ENCODE data around the gene PLPP6.
A peak's percentile ranks its signal among the peaks of the same experiment; 100 is the strongest.

DNA sequence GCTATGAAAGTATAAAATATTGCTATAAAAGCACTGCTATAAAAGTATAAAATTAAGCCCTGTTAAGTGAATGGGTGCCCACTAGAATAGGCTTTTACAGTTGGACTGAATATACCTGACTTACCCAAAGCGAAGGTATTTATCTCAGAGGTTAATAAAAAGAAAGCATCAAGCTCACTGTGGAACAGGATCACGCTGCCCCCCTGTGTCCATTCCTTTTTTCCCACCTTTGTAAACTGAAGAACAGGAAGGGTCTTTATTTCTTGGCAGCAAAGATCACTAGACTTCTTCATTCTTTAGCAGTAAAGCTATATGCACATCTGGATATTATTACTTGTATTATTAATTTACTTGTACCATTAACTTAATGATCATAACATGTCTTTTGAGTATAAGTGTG is 22.1 kb upstream of the PLPP6 start:
- TF ChIP-seq, protein P1, sequence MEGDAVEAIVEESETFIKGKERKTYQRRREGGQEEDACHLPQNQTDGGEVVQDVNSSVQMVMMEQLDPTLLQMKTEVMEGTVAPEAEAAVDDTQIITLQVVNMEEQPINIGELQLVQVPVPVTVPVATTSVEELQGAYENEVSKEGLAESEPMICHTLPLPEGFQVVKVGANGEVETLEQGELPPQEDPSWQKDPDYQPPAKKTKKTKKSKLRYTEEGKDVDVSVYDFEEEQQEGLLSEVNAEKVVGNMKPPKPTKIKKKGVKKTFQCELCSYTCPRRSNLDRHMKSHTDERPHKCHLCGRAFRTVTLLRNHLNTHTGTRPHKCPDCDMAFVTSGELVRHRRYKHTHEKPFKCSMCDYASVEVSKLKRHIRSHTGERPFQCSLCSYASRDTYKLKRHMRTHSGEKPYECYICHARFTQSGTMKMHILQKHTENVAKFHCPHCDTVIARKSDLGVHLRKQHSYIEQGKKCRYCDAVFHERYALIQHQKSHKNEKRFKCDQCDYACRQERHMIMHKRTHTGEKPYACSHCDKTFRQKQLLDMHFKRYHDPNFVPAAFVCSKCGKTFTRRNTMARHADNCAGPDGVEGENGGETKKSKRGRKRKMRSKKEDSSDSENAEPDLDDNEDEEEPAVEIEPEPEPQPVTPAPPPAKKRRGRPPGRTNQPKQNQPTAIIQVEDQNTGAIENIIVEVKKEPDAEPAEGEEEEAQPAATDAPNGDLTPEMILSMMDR (IDR thresholded peaks at IDR 0.05), result peak in 2 of 3 experiments; percentile 7 to 18
- TF ChIP-seq POLR2AphosphoS5 (IDR thresholded peaks at IDR 0.05; ENCODE audit: insufficient read depth in 1 of 2, low read depth in 1 of 2) (no peak), POLR2A (IDR thresholded peaks at IDR 0.05) (no peak)

Data from vagina (tissue), 2 donors.